ENCODE measurements around the gene OR2M7.

OR2M7 gene

GRCh38 chr1:248324468-248324867, at the start of gene OR2M7:
TSS of gene OR2M7 (minus strand) at chr1:248324568. CDS start at chr1:248324568, 0 bp downstream.
- H3K27me3 ChIP-seq (ENCODE audit: control insufficient read depth, insufficient read depth, low read length): no peaks in the 10 kb centered on the region
- H3K36me3 ChIP-seq (ENCODE audit: control insufficient read depth, insufficient read depth, low read length): no peaks in the 10 kb centered on the region
- H3K4me3 ChIP-seq (ENCODE audit: low read depth, low read length): no peak within 1 kb of the TSS
- no peak within 1 kb of the TSS for H3K9ac ChIP-seq
- TF ChIP-seq CTCF (IDR thresholded peaks at IDR 0.05): no peak
- no peaks in the 10 kb centered on the region for H3K4me1 ChIP-seq
- no peak within 1 kb of the TSS for H2AFZ ChIP-seq
- no peak within 1 kb of the TSS for H3K4me2 ChIP-seq (ENCODE audit: low read length)
- H3K9me3 ChIP-seq (ENCODE audit: control insufficient read depth, low read length): no peaks in the 10 kb centered on the region
- H3K79me2 ChIP-seq: no peaks in the 10 kb centered on the region
- H3K27ac ChIP-seq: no peak within 1 kb of the TSS

- Histone ChIP-seq H3K4me1 (no peaks in the 10 kb centered on the region), H2AFZ (no peak overlapping the region), H3K79me2 (no peaks in the 10 kb centered on the region), H3K9me3 (ENCODE audit: control insufficient read depth, low read length) (no peaks in the 10 kb centered on the region), H3K4me3 (ENCODE audit: low read depth, low read length) (no peak overlapping the region), H3K27me3 (ENCODE audit: control insufficient read depth, insufficient read depth, low read length) (no peaks in the 10 kb centered on the region), H3K4me2 (ENCODE audit: low read length) (no peak overlapping the region), H3K9ac (no peak overlapping the region), H3K27ac (no peak overlapping the region), H3K36me3 (ENCODE audit: control insufficient read depth, insufficient read depth, low read length) (no peaks in the 10 kb centered on the region)
- TF ChIP-seq CTCF (IDR thresholded peaks at IDR 0.05): no peak
Observed at GRCh38 chr1:248373761-248374160, 49.4 kb upstream of the OR2M7 start.

- Histone ChIP-seq H3K27me3 (ENCODE audit: control insufficient read depth, insufficient read depth, low read length) (no peaks in the 10 kb centered on the region), H3K9me3 (ENCODE audit: control insufficient read depth, low read length) (no peaks in the 10 kb centered on the region), H3K9ac (no peak overlapping the region), H3K4me3 (ENCODE audit: low read depth, low read length) (no peak overlapping the region), H3K79me2 (no peaks in the 10 kb centered on the region), H2AFZ (no peak overlapping the region), H3K4me2 (ENCODE audit: low read length) (no peak overlapping the region), H3K27ac (no peak overlapping the region), H3K4me1 (no peaks in the 10 kb centered on the region), H3K36me3 (ENCODE audit: control insufficient read depth, insufficient read depth, low read length) (no peaks in the 10 kb centered on the region)
- no peak for TF ChIP-seq CTCF (IDR thresholded peaks at IDR 0.05)
Observed at GRCh38 chr1:248372394-248372793, 48.0 kb upstream of the OR2M7 start.

GRCh38 chr1:248366609-248367008, 42.2 kb upstream of the OR2M7 start:
- no peak overlapping the region for H2AFZ ChIP-seq
- no peaks in the 10 kb centered on the region for H3K79me2 ChIP-seq
- H3K27ac ChIP-seq: no peak overlapping the region
- no peak overlapping the region for H3K4me3 ChIP-seq (ENCODE audit: low read depth, low read length)
- no peak overlapping the region for H3K9ac ChIP-seq
- no peaks in the 10 kb centered on the region for H3K36me3 ChIP-seq (ENCODE audit: control insufficient read depth, insufficient read depth, low read length)
- no peaks in the 10 kb centered on the region for H3K27me3 ChIP-seq (ENCODE audit: control insufficient read depth, insufficient read depth, low read length)
- no peak overlapping the region for H3K4me2 ChIP-seq (ENCODE audit: low read length)
- H3K9me3 ChIP-seq (ENCODE audit: control insufficient read depth, low read length): no peaks in the 10 kb centered on the region
- H3K4me1 ChIP-seq: no peaks in the 10 kb centered on the region
- no peak for TF ChIP-seq CTCF (IDR thresholded peaks at IDR 0.05)

- H3K4me1 ChIP-seq: no peaks in the 10 kb centered on the region
- TF ChIP-seq CTCF (IDR thresholded peaks at IDR 0.05): no peak
- H3K4me2 ChIP-seq (ENCODE audit: low read length): no peak within 1 kb of the TSS
- H3K36me3 ChIP-seq (ENCODE audit: control insufficient read depth, insufficient read depth, low read length): no peaks in the 10 kb centered on the region
- H3K9me3 ChIP-seq (ENCODE audit: control insufficient read depth, low read length): no peaks in the 10 kb centered on the region
- no peaks in the 10 kb centered on the region for H3K27me3 ChIP-seq (ENCODE audit: control insufficient read depth, insufficient read depth, low read length)
- no peak within 1 kb of the TSS for H3K4me3 ChIP-seq (ENCODE audit: low read depth, low read length)
- no peak within 1 kb of the TSS for H2AFZ ChIP-seq
- no peak within 1 kb of the TSS for H3K27ac ChIP-seq
- H3K9ac ChIP-seq: no peak within 1 kb of the TSS
- H3K79me2 ChIP-seq: no peaks in the 10 kb centered on the region
Observed at GRCh38 chr1:248361121-248361715, 36.9 kb upstream of the OR2M7 start, which contains the start of gene OR2T4. TSS of gene OR2T4 (plus strand) at chr1:248361665. CDS start at chr1:248361665, 0 bp downstream.
